Activated CD4-positive, alpha-beta T cell treated with anti-CD3 and anti-CD28 coated beads for 48 hours (primary cell): ENCODE measurements around the gene NPTXR.

Experiments used
- DNase-seq: peaks from one replicate; pipeline ENCODE4 v3.0.0-alpha.2; 2020

Gene NPTXR

GRCh38 chr22:38843657-38844314 is at the start of gene NPTXR:
NPTXR (minus strand) TSS chr22:38844028.
- peak; percentile 34 for DNase-seq

DNA sequence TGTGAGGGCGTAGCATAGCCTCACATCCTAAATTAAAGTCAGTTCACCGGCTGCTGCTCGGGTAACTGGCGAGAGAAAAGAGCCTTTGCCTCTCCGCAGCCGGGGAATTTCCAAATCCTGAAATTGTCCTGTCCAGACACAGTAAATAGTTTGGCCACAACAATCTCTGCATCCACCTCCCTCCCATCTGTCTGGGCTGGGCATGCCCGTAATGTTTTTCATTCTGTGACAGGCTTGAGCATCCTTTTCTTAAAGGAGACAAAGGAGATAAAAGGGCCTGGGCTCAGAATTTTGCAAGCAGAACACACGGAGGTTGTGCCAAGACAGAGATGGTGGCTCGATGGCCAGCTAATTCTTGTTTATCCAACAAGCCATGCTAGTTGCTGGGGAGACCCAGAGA is 47.4 kb upstream of the NPTXR start:
- no peak for DNase-seq

DNA sequence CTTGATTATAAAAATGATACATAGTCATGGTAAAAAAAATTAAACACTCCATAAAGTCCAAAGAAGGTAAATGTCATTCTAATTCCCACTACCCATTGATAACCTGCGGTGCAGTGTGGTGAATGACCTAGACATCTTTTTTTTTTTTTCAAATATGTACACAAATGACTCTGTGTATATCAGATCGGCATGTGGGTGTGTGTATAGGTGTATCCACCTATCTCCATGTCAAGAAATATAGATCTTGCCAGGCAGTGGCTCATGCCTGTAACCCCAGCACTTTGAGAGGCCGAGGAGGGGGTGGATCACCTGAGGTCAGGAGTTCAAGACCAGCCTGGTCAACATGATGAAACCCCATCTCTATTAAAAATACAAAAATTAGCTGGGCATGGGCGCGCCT is 46.5 kb upstream of the NPTXR start:
- no peak for DNase-seq

GRCh38 chr22:38886333-38886732 is 42.5 kb upstream of the NPTXR start:
- DNase-seq: no peak

DNA sequence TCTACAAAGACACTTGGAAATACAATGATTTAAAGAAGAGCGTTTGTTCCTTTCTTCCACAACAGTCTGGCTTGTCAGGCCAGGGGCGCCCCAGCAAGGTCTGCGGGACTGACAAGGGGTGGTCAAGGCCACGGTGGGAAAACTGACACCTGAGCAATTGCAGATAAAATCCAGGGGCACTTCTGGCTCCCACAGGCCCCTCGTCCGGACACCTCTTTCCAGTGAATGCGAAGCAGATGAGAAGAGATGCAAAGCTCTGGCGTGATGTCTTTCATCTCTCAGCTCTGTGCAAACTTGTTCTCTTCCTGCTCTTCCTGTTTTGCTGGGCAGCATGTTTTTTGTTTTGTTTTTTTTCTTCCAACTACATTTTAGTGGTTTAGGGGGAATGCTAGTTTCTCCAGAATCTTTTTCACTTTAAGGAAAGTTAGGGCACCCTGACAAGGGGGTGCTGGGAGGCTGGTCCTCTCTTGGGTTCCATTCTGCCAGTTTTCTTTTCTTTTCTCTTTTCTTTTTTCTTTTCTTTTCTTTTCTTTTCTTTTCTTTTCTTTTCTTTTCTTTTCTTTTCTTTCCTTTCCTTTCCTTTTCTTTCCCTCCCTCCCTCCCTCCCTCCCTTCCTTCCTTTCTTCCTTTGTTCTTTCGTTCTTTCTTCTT is 39.3 kb upstream of the NPTXR start:
- no peak for DNase-seq

DNA sequence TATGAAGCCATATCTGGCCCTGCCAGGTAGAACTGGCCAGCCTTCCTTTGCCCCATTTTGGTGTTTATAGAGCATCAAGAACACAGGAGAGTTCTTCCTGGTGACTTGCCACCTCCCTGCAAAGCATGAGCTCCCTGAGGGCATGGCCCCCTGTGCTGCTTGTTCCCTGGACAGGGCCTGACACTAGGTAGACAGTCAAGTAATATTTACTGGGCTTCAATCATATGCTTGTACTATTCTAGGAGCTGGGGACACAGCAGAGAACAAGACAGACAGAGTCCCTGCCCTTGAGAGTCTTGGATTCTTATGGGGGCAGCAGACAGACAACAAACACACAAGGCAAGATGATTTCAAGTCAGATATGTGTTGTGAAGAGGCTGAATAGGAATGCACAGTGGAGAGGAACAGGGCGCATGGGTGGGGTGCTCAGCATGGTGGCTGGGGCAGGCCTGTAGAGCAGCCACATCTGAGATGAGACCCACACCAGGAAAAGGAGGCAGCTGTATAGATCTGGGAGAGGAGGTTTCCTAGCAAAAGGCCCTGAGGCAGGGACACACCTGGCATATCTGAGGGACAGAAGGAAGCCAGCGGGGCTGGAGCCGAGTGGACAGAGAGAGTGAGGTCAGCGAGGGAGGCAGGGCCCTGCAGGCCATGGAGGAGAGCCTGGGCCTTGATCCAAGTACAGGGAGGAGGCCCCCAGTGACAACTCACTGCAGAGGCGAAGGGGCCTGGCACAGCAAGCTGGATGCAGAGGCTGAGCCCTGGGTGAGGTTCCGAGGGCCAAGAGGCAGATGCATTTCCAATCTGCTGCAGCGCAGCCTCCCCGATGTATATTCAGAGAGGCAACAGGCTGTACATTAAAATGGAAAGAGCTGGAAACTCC is 38.4 kb upstream of the NPTXR start:
- no peak for DNase-seq

DNA sequence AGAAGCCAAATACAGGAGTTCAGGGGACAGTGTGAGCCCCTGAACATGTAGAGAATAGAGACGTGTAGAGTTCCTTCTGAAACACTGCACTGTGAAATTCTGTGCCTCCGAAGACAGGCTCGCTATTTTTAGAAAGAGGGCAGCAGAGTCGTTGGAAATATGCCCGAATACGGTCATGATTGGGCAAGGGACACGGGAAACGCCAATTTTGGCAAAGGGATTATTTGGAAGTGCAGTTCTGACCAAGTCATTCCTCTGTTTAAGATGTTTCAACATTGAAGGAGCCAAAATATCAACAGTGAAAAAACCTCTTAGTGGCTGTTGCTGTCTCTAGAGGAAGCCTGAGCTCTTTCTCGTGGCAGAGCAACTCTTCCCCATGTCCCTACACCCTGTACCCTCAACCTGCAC is 37.6 kb upstream of the NPTXR start:
- no peak for DNase-seq

DNA sequence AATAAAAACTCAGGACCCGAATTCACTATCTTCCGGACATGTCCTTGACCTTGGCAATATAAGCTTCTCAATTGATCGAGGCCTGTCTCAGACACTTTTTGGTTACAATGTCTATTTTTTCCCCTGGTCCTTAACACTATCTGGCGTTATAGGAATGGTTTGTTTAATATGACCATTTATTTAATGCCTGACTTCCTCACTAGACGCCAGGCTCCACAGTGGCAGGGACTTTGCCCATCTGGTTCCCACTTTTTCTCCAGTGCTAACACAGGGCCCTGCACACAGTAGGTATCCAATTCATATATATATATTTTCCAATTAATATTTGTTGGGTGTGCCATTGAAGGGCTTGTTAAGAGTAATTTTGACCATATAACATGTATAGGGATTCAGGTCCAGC is 36.1 kb upstream of the NPTXR start:
- no peak for DNase-seq

DNA sequence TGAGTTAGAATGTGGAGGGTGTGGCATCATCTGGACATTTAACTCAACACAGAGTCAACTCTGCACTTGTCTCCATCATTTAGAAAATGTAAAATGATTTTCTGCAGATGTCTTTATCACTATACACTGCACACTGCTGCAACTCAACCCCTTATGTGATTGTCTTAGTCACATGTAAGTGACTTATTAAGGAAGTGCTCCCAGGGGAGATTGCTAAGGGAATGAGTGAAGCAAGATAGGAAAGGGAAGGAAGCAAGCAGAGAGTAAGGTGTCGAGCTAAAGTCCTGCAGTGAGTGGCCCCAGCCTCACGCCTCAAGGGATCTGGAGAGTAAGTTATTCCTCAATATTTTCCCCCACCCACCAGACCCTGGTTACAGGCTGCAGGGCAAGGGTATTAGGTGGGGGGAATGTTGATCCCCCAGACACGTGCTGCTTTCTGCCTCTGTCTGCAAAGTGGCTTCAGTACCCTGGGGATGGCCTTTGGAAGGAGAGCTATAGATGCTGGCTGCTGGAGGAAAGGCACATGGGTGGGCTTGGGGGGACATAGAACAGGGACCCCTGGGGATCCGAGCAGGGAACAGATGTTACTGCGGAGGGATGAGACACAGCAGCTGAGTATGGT is 35.4 kb upstream of the NPTXR start:
- DNase-seq: no peak

DNA sequence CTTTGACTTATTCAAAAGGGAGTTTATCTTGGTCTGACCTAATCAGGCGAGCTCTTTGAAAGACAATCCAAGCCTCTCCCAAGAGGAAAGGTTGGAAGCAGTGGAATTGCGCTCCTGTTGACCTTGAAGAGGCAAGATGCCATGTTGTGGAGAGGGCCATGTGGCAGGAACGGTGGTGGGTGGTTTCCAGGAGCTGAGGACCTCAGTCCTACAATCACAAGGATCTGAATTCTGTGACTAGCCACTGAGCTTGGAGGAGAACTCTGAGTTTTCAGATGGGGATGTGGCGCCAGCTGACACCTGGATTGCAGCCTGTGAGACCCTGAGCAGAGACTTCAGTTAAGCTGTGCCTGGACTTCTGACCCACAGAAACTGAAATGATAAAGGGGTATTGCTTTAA is 34.2 kb upstream of the NPTXR start:
- DNase-seq: no peak

- no peak for DNase-seq
Measured at GRCh38 chr22:38874529-38875222, 30.8 kb upstream of the NPTXR start.

GRCh38 chr22:38873469-38874411 is 29.9 kb upstream of the NPTXR start:
- DNase-seq: peak; percentile 84

DNA sequence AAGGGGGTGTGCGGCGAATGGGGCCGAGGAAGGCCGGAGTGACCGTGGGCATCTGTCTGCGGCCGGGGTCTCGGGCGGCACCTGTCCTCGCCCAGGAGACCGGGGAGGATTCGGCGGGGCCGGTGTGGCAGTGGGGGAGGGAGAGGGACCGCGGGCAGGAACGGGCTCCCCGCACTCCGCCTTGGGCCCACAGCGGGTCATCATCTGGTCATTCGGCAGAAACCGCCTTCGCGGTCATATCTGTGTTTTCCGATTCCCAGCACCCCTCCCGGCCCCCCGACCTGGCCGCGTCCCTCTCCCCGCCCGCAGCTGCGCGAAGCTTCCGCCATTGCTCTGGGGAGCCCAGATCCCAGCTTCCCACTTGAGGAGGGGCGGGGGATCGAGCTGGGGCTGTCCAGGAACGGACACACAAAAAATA is 29.0 kb upstream of the NPTXR start:
- DNase-seq: no peak

GRCh38 chr22:38872172-38872830 is 28.5 kb upstream of the NPTXR start, which contains the start of gene CBX6:
CBX6 (minus strand) TSS chr22:38872216; CDS start chr22:38872190, 26 bp downstream.
- peak; percentile 96 for DNase-seq

DNA sequence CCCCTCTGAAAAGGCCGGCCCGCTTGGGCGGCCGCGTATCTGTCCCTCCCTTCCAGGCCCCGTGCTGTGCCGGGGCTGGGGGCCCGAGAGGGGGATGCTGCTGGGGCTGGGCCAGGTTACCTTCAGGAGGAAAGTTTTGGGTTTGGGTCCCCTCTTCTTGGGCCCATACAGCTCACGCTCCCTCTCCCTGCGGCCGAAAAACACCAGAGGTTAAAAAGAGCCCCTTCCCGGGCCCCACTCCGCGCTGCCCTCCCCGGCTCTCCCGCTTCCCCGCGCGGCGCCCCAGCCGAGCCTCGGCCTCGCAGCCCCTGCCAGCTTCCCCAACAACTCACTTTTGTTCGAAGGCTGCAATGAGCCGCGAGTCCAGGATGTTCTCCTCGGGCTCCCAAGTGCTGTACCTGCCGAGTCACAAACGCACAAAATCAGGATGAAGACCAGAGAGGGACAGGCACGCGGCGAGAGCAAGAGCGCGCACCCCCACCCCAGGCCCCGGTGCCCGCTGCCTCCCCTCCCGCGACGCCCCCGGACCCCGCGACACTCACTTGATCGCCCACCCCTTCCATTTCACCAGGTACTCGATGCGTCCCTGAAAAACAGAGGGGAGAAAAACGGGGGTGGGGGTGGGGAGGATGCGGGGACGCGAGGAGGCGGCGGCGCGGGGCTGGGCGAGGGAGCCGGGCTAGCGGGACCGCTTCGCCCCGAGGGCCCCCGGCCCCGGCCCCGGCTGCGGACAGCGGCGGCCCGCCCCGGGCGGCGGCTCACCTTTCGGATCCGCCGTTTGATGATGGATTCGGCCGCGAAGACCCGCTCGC is 27.7 kb upstream of the NPTXR start:
- DNase-seq: peak; percentile 46

DNA sequence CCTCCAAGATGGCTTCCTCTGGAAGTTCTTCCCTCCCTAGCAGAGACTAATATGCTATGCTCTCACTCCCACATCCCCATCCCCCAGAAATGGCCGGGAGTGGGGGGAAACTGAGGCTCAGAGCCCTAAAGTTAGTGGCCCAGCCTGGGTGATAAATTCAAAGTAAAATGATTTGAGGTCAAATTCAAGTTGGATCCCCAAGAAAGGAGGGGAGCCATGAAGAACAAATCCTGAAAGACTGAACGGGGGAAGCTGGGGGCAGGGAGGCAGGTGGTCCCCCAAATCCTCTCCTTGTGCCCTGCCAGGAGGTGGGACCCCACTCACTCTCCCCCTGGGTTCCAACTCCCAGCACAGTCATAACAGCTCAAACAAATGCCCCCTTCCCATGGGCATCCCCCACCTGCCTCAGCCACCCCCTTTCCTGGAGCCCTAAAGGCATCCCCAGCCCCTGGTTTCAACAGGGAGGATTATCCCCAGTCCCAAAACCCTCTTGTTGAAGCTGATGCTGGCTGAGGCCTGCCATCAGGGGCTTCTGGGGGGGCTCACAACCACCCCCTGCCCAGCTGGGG is 27.0 kb upstream of the NPTXR start:
- no peak for DNase-seq

GRCh38 chr22:38870312-38870741 is 26.5 kb upstream of the NPTXR start:
- peak; percentile 94 for DNase-seq

DNA sequence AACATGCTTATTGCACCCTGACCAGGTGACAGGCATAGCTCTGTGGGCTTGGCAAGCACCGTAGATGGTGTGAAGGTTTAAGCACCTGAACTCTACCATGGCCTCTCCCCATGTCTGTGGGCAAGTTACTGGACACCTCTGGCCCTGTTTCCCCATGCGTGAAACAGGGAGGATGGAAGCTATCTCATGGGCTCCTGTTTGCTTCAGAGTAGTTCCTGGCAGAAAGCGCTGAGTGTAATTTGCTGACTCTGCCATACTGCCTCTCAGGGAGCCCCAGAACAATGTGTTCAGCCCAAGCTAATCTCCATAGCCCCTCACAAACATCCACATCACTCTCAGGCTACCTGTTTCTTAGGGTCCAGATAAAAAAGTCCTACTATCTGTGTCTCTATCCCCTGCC is 25.8 kb upstream of the NPTXR start:
- DNase-seq: no peak

GRCh38 chr22:38868886-38869381 is 25.1 kb upstream of the NPTXR start:
- DNase-seq: peak; percentile 92
